PC-3 (cell line): Measurements from ENCODE around the gene TAS2R19. TPM values are rescaled to one million over a fixed set of nuclear protein-coding genes. Genes with fewer than 3 reads are reported as not detected.

Experiments used
- ATAC-seq: fragments of 200-7000 bp; cut with Tn5 transposase; 2 replicates; pipeline ENCODE4 v1.9.1; 2020; ENCODE audit warnings: mild to moderate bottlenecking, moderate library complexity
- BruUV-seq: library from RNA; stranded (reverse); fragments of 400-500 nt; replicated peaks from 2 replicates; lab custom pipeline; 2021; lab: Mats Ljungman, UMichigan
- CTCF ChIA-PET: fragments of 300-600 bp; sonication (Branson Sonifier 250); formaldehyde crosslinking; loops from one replicate; lab custom pipeline; 2022; ENCODE audit warnings: antibody characterized with exemption; lab: Charles Lee
- POLR2A ChIA-PET: fragments of 300-600 bp; sonication (Branson Sonifier 250); formaldehyde crosslinking; loops from one replicate; lab custom pipeline; 2022; ENCODE audit warnings: antibody characterized with exemption; ENCODE audit not compliant: unreplicated experiment; lab: Charles Lee
- DNase-seq: peaks from one replicate; pipeline ENCODE4 v3.0.0-alpha.2; 2015
- H2AFZ ChIP-seq: fragments of 300-600 bp; sonication (generic); 2 replicates; pipeline ENCODE4 v1.6.0; 2016; ENCODE audit warnings: antibody characterized with exemption, low read length
- H3F3A ChIP-seq: fragments of 300-600 bp; sonication (generic); one replicate; pipeline ENCODE4 v1.6.0; 2017; ENCODE audit warnings: antibody characterized with exemption, low read length, control low read depth, mild to moderate bottlenecking; ENCODE audit not compliant: unreplicated experiment
- H3K27ac ChIP-seq: fragments of 300-600 bp; sonication (generic); 2 replicates; pipeline ENCODE4 v1.5.1; 2016; ENCODE audit warnings: mild to moderate bottlenecking, low read length
- H3K27me3 ChIP-seq: fragments of 300-600 bp; sonication (generic); 2 replicates; pipeline ENCODE4 v1.6.1; 2016; ENCODE audit warnings: low read length, mixed read lengths
- H3K36me3 ChIP-seq: fragments of 300-600 bp; sonication (generic); 2 replicates; pipeline ENCODE4 v1.6.1; 2016; ENCODE audit warnings: low read depth, mixed run types, low read length, mixed read lengths
- H3K4me1 ChIP-seq: fragments of 300-600 bp; sonication (generic); 2 replicates; pipeline ENCODE4 v1.5.1; 2016; ENCODE audit warnings: low read length; ENCODE audit not compliant: insufficient read depth
- H3K4me2 ChIP-seq: fragments of 300-600 bp; sonication (generic); 2 replicates; pipeline ENCODE4 v1.6.0; 2016; ENCODE audit warnings: low read length
- H3K4me3 ChIP-seq: fragments of 300-600 bp; sonication (generic); 2 replicates; pipeline ENCODE4 v1.5.1; 2016; ENCODE audit warnings: mild to moderate bottlenecking, low read length, mixed read lengths
- H3K79me2 ChIP-seq: fragments of 300-600 bp; sonication (generic); 2 replicates; pipeline ENCODE4 v1.6.1; 2017; ENCODE audit warnings: low read length, mixed read lengths
- H3K9ac ChIP-seq: fragments of 300-600 bp; sonication (generic); 2 replicates; pipeline ENCODE4 v1.6.0; 2016; ENCODE audit warnings: mild to moderate bottlenecking, low read length
- H3K9me2 ChIP-seq: fragments of 300-600 bp; sonication (generic); replicated peaks from 2 replicates; pipeline ENCODE4 v1.6.1; 2016; ENCODE audit warnings: mixed run types, low read length, mixed read lengths
- H3K9me3 ChIP-seq: fragments of 300-600 bp; sonication (generic); 2 replicates; pipeline ENCODE4 v1.6.1; 2016; ENCODE audit warnings: low read length, mixed read lengths
- H4K20me1 ChIP-seq: fragments of 300-600 bp; sonication (generic); 2 replicates; pipeline ENCODE4 v1.6.1; 2016; ENCODE audit warnings: low read length, mixed read lengths
- EZH2 ChIP-seq: fragments of 300-600 bp; sonication (generic); IDR thresholded peaks from one replicate; pipeline ENCODE4 v1.6.1; 2017; ENCODE audit warnings: antibody characterized with exemption, mild to moderate bottlenecking, low read length; ENCODE audit not compliant: unreplicated experiment
- EZH2phosphoT487 ChIP-seq: fragments of 300-600 bp; sonication (generic); IDR thresholded peaks from 2 replicates; pipeline ENCODE4 v1.6.1; 2018; ENCODE audit warnings: mild to moderate bottlenecking, antibody characterized with exemption, low read length, borderline replicate concordance
- intact Hi-C: fragments of 100-400 bp; cut with micrococcal nuclease; formaldehyde crosslinking; loops from 2 replicates; pipeline ENCODE4 v1.9.0; 2023
- total RNA-seq: library from RNA; depleted of rRNA; stranded (reverse); fragments of >200 nt; gene quantifications from 2 replicates; pipeline ENCODE4 v1.2.3, GENCODE V29; 2014
- TF ChIP-seq, protein P1 (sequence below): fragments of 300-600 bp; sonication (generic); conservative IDR thresholded peaks from 2 replicates; pipeline ENCODE4 v1.5.1; 2017; ENCODE audit warnings: antibody characterized with exemption, low read depth, mild to moderate bottlenecking, low read length

Gene TAS2R19
- total RNA-seq, 1 experiment from 2014 or later, result not detected

DNA sequence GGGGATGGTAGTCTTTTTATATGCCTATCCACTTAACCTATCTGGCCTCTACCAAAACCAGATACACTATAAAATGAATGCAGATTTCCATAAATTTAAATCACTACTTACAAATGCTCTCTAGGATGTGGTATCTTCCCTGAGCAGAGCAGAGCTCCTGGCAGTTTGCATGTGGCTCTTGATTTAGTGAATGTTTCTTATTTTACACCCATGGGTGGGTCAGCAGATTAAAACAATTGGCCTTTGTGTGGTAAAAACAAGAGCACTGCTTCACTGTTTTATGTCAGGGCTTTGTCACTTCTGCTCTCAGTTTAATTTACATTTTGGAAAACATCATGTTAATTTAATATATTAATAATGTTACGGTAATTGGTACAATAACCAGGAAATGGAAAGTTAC is 5.5 kb downstream of the TAS2R19 start:
- no peak for DNase-seq
- H3K9me2 ChIP-seq, result no peaks in the 10 kb centered on the region
- H3K36me3 ChIP-seq, result no peaks in the 10 kb centered on the region
- H3K79me2 ChIP-seq, result no peaks in the 10 kb centered on the region
- H2AFZ ChIP-seq, result no peak overlapping the region
- TF ChIP-seq, protein P1, sequence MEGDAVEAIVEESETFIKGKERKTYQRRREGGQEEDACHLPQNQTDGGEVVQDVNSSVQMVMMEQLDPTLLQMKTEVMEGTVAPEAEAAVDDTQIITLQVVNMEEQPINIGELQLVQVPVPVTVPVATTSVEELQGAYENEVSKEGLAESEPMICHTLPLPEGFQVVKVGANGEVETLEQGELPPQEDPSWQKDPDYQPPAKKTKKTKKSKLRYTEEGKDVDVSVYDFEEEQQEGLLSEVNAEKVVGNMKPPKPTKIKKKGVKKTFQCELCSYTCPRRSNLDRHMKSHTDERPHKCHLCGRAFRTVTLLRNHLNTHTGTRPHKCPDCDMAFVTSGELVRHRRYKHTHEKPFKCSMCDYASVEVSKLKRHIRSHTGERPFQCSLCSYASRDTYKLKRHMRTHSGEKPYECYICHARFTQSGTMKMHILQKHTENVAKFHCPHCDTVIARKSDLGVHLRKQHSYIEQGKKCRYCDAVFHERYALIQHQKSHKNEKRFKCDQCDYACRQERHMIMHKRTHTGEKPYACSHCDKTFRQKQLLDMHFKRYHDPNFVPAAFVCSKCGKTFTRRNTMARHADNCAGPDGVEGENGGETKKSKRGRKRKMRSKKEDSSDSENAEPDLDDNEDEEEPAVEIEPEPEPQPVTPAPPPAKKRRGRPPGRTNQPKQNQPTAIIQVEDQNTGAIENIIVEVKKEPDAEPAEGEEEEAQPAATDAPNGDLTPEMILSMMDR, result no peak
- TF ChIP-seq EZH2phosphoT487 (no peak), EZH2 (no peak)
- ATAC-seq, result no peak
- intact Hi-C loops, result loop anchor here (5.0 kb wide), 1 partner anchor 55 kb away; no protein-coding TSS in a partner anchor
- no peak overlapping the region for H3K4me2 ChIP-seq
- ChIA-PET CTCF (no interaction called here), POLR2A (no interaction called here)
- BruUV-seq, result no TSS peak
- no peaks in the 10 kb centered on the region for H4K20me1 ChIP-seq
- H3K4me1 ChIP-seq, result no peaks in the 10 kb centered on the region
- no peak overlapping the region for H3K9ac ChIP-seq
- no peaks in the 10 kb centered on the region for H3K9me3 ChIP-seq
- no peaks in the 10 kb centered on the region for H3K27me3 ChIP-seq
- H3K27ac ChIP-seq, result no peak overlapping the region
- no peak overlapping the region for H3K4me3 ChIP-seq
- no peaks in the 10 kb centered on the region for H3F3A ChIP-seq

DNA sequence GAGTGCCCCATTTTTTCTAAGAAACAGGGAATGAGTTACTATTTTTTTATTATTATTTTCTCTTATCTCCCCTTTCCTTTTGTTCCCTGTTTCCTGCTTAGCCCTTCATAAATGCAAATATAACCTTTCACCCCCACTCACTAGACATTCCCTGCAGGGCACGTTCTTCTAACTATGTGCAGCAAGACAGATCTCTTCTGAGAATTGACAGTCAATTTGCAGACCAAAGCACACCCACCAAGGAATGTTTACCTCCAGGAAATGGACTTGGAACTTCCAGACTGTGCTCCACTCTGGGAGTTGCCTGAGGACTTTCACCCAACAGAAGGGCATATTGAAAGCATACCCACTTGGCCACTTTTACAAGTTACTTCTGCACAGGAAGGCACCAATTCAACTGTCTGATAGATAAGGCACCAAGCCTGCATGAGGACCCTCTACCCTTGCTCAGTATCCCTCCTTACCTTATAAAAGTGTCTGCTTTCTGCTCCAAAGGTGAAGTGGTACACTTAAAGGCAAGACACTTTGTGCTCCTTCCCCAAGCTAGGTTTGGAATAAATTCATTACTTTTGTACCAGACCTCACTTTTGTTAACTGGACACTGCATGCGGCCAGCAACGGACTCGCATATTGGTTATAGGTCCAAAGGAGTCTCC is 6.5 kb downstream of the TAS2R19 start:
- no peaks in the 10 kb centered on the region for H3K9me3 ChIP-seq
- POLR2A ChIA-PET, result no interaction called here
- H2AFZ ChIP-seq, result no peak overlapping the region
- no peak overlapping the region for H3K4me2 ChIP-seq
- no peaks in the 10 kb centered on the region for H3K4me1 ChIP-seq
- CTCF ChIA-PET, result no interaction called here
- BruUV-seq, result no TSS peak
- DNase-seq, result no peak
- H3F3A ChIP-seq, result no peaks in the 10 kb centered on the region
- no peaks in the 10 kb centered on the region for H3K27me3 ChIP-seq
- H3K79me2 ChIP-seq, result no peaks in the 10 kb centered on the region
- no peaks in the 10 kb centered on the region for H3K9me2 ChIP-seq
- no peak overlapping the region for H3K4me3 ChIP-seq
- ATAC-seq, result no peak
- H3K9ac ChIP-seq, result no peak overlapping the region
- intact Hi-C loops, result loop anchor here (5.0 kb wide), 1 partner anchor 56 kb away; no protein-coding TSS in a partner anchor
- H3K36me3 ChIP-seq, result no peaks in the 10 kb centered on the region
- TF ChIP-seq, protein P1, result no peak
- TF ChIP-seq EZH2phosphoT487 (no peak), EZH2 (no peak)
- no peak overlapping the region for H3K27ac ChIP-seq
- H4K20me1 ChIP-seq, result no peaks in the 10 kb centered on the region

DNA sequence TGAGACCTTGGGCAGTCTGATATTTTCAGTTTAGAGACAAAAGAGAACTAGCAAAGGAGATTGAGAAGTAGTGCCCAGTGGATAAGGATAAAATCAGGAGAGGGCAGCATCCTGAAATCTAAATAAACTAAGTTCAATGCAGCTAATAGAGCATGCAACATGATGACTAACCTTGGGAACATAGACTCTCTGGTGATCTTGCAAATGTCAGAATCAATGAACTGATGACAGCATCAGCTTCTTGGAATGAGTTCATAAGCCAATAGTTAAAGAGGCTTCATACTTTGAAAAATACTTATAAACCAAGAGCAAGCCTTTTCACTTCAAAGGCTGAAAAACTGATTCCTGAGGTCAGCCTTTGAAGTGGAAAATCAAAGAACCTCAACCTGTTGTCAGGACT is 8.2 kb downstream of the TAS2R19 start:
- TF ChIP-seq EZH2, result no peak
- TF ChIP-seq EZH2phosphoT487, result no peak
- TF ChIP-seq, protein P1, result no peak
- Histone ChIP-seq H3K36me3 (no peaks in the 10 kb centered on the region), H3K9ac (no peak overlapping the region), H3K4me2 (no peak overlapping the region), H3K4me1 (no peaks in the 10 kb centered on the region), H3K27me3 (no peaks in the 10 kb centered on the region), H2AFZ (no peak overlapping the region), H3K9me3 (no peaks in the 10 kb centered on the region), H3K27ac (no peak overlapping the region), H4K20me1 (no peaks in the 10 kb centered on the region), H3K79me2 (no peaks in the 10 kb centered on the region), H3K9me2 (no peaks in the 10 kb centered on the region), H3K4me3 (no peak overlapping the region), H3F3A (no peaks in the 10 kb centered on the region)
- POLR2A ChIA-PET, result no interaction called here
- ATAC-seq (no peak), DNase-seq (no peak)
- intact Hi-C loops, result no loop called here
- no TSS peak for BruUV-seq
- CTCF ChIA-PET, result no interaction called here
